Dendritic cell treated with granulocyte-macrophage colony-stimulating factor and Interleukin-4, amounts not matched to agents 40 ng/mL and 50 ng/mL, for 4 days (primary cell): ENCODE results near the gene MTHFD1L.
"Not testable (repeated sequence)": the region's sequence is repeated elsewhere in the genome, so short reads cannot be mapped to it uniquely, and the experiment has no call there.

Source experiments
- H3K27ac Mint-ChIP-seq: one replicate; pipeline ENCODE4 v1.8.0; 2022; ENCODE audit warnings: mild to moderate bottlenecking, mixed read lengths
- H3K27me3 Mint-ChIP-seq: one replicate; pipeline ENCODE4 v1.8.0; 2022; ENCODE audit warnings: mild to moderate bottlenecking, mixed read lengths
- H3K36me3 Mint-ChIP-seq: one replicate; pipeline ENCODE4 v1.8.0; 2022; ENCODE audit warnings: low read depth, mixed read lengths
- H3K4me1 Mint-ChIP-seq: one replicate; pipeline ENCODE4 v1.8.0; 2022; ENCODE audit warnings: low read depth, mixed read lengths
- H3K4me3 Mint-ChIP-seq: one replicate; pipeline ENCODE4 v1.8.0; 2022; ENCODE audit warnings: mild to moderate bottlenecking, moderate library complexity, mixed read lengths
- H3K9me3 Mint-ChIP-seq: one replicate; pipeline ENCODE4 v1.8.0; 2022; ENCODE audit warnings: mixed read lengths
- intact Hi-C: fragments of 100-400 bp; cut with micrococcal nuclease; formaldehyde crosslinking; loops from one replicate; pipeline ENCODE4 v1.15.0; 2022

MTHFD1L gene

GRCh38 chr6:151073701-151074100 lies 208.2 kb downstream of the MTHFD1L start:
- Mint-ChIP-seq H3K4me3 (no peak overlapping the region), H3K4me1 (peaks cover 5% of the 10 kb centered on the region), H3K36me3 (no peaks in the 10 kb centered on the region), H3K27me3 (no peaks in the 10 kb centered on the region), H3K27ac (no peak overlapping the region), H3K9me3 (no peaks in the 10 kb centered on the region)
- intact Hi-C loops: no loop called here

GRCh38 chr6:151075005-151075404 lies 209.5 kb downstream of the MTHFD1L start:
- no peak overlapping the region for H3K27ac Mint-ChIP-seq
- no peaks in the 10 kb centered on the region for H3K9me3 Mint-ChIP-seq
- H3K27me3 Mint-ChIP-seq: no peaks in the 10 kb centered on the region
- intact Hi-C loops: no loop called here
- H3K4me3 Mint-ChIP-seq: no peak overlapping the region
- H3K4me1 Mint-ChIP-seq: peaks cover 5% of the 10 kb centered on the region
- H3K36me3 Mint-ChIP-seq: no peaks in the 10 kb centered on the region

GRCh38 chr6:151075527-151075926 lies 210.0 kb downstream of the MTHFD1L start:
- no peak overlapping the region for H3K4me3 Mint-ChIP-seq
- no peaks in the 10 kb centered on the region for H3K27me3 Mint-ChIP-seq
- H3K36me3 Mint-ChIP-seq: no peaks in the 10 kb centered on the region
- H3K27ac Mint-ChIP-seq: no peak overlapping the region
- intact Hi-C loops: no loop called here
- peaks cover 5% of the 10 kb centered on the region for H3K4me1 Mint-ChIP-seq
- H3K9me3 Mint-ChIP-seq: no peaks in the 10 kb centered on the region

- no peak overlapping the region for H3K27ac Mint-ChIP-seq
- no peaks in the 10 kb centered on the region for H3K9me3 Mint-ChIP-seq
- H3K27me3 Mint-ChIP-seq: no peaks in the 10 kb centered on the region
- H3K4me1 Mint-ChIP-seq: peaks cover 5% of the 10 kb centered on the region
- H3K36me3 Mint-ChIP-seq: no peaks in the 10 kb centered on the region
- no peak overlapping the region for H3K4me3 Mint-ChIP-seq
- intact Hi-C loops: no loop called here
Measured at GRCh38 chr6:151075930-151076555, 210.5 kb downstream of the MTHFD1L start.

GRCh38 chr6:151078655-151079054 lies 213.2 kb downstream of the MTHFD1L start:
- H3K36me3 Mint-ChIP-seq: no peaks in the 10 kb centered on the region
- no peak overlapping the region for H3K27ac Mint-ChIP-seq

GRCh38 chr6:151081656-151082055 lies 216.2 kb downstream of the MTHFD1L start:
- H3K4me1 Mint-ChIP-seq: no peaks in the 10 kb centered on the region
- H3K4me3 Mint-ChIP-seq: no peak overlapping the region
- intact Hi-C loops: no loop called here
- no peaks in the 10 kb centered on the region for H3K27me3 Mint-ChIP-seq
- no peaks in the 10 kb centered on the region for H3K9me3 Mint-ChIP-seq
- no peaks in the 10 kb centered on the region for H3K36me3 Mint-ChIP-seq
- H3K27ac Mint-ChIP-seq: no peak overlapping the region

More at GRCh38 chr6:151078655-151079054, 213.2 kb downstream of the MTHFD1L start:
- Mint-ChIP-seq H3K9me3 (no peaks in the 10 kb centered on the region), H3K4me1 (peaks cover 2% of the 10 kb centered on the region), H3K27me3 (no peaks in the 10 kb centered on the region), H3K4me3 (no peak overlapping the region)
- intact Hi-C loops: no loop called here

GRCh38 chr6:151082079-151082478 lies 216.6 kb downstream of the MTHFD1L start:
- no peaks in the 10 kb centered on the region for H3K27me3 Mint-ChIP-seq
- H3K9me3 Mint-ChIP-seq: no peaks in the 10 kb centered on the region
- intact Hi-C loops: no loop called here
- no peak overlapping the region for H3K4me3 Mint-ChIP-seq
- H3K27ac Mint-ChIP-seq: no peak overlapping the region
- H3K4me1 Mint-ChIP-seq: no peaks in the 10 kb centered on the region
- no peaks in the 10 kb centered on the region for H3K36me3 Mint-ChIP-seq

- Mint-ChIP-seq H3K27ac (no peak overlapping the region), H3K9me3 (no peaks in the 10 kb centered on the region), H3K4me1 (no peaks in the 10 kb centered on the region), H3K36me3 (no peaks in the 10 kb centered on the region), H3K4me3 (no peak overlapping the region), H3K27me3 (no peaks in the 10 kb centered on the region)
- intact Hi-C loops: no loop called here
Measured at GRCh38 chr6:151084275-151084674, 218.8 kb downstream of the MTHFD1L start.

- intact Hi-C loops: not testable (repeated sequence)
Measured at GRCh38 chr6:151087055-151087454, 221.6 kb downstream of the MTHFD1L start.

GRCh38 chr6:151087861-151088598 lies 222.5 kb downstream of the MTHFD1L start:
- H3K36me3 Mint-ChIP-seq: peaks cover 8% of the 10 kb centered on the region
- peaks cover 5% of the 10 kb centered on the region for H3K4me1 Mint-ChIP-seq
- H3K9me3 Mint-ChIP-seq: no peaks in the 10 kb centered on the region
- no peak overlapping the region for H3K27ac Mint-ChIP-seq
- intact Hi-C loops: no loop called here
- no peaks in the 10 kb centered on the region for H3K27me3 Mint-ChIP-seq
- H3K4me3 Mint-ChIP-seq: no peak overlapping the region

More at GRCh38 chr6:151087055-151087454, 221.6 kb downstream of the MTHFD1L start:
- H3K9me3 Mint-ChIP-seq, H3K36me3 Mint-ChIP-seq, H3K27ac Mint-ChIP-seq, H3K4me1 Mint-ChIP-seq, H3K27me3 Mint-ChIP-seq, H3K4me3 Mint-ChIP-seq: not testable (repeated sequence)

- Mint-ChIP-seq H3K4me3 (no peak overlapping the region), H3K4me1 (peaks cover 5% of the 10 kb centered on the region), H3K27ac (no peak overlapping the region), H3K36me3 (peaks cover 14% of the 10 kb centered on the region), H3K9me3 (no peaks in the 10 kb centered on the region), H3K27me3 (no peaks in the 10 kb centered on the region)
- intact Hi-C loops: no loop called here
Measured at GRCh38 chr6:151088599-151088935, 223.1 kb downstream of the MTHFD1L start.

- H3K4me1 Mint-ChIP-seq: peaks cover 5% of the 10 kb centered on the region
- no peak overlapping the region for H3K27ac Mint-ChIP-seq
- no peaks in the 10 kb centered on the region for H3K9me3 Mint-ChIP-seq
- intact Hi-C loops: no loop called here
- peaks cover 18% of the 10 kb centered on the region for H3K36me3 Mint-ChIP-seq
- no peak overlapping the region for H3K4me3 Mint-ChIP-seq
- no peaks in the 10 kb centered on the region for H3K27me3 Mint-ChIP-seq
Measured at GRCh38 chr6:151088963-151089362, 223.5 kb downstream of the MTHFD1L start.

- H3K27ac Mint-ChIP-seq: no peak overlapping the region
- peaks cover 5% of the 10 kb centered on the region for H3K4me1 Mint-ChIP-seq
- H3K27me3 Mint-ChIP-seq: no peaks in the 10 kb centered on the region
- H3K9me3 Mint-ChIP-seq: no peaks in the 10 kb centered on the region
- H3K4me3 Mint-ChIP-seq: no peak overlapping the region
- intact Hi-C loops: no loop called here
- H3K36me3 Mint-ChIP-seq: peaks cover 22% of the 10 kb centered on the region
Measured at GRCh38 chr6:151089978-151090377, 224.5 kb downstream of the MTHFD1L start.

GRCh38 chr6:151091571-151091970 lies 226.1 kb downstream of the MTHFD1L start:
- intact Hi-C loops: no loop called here
- no peaks in the 10 kb centered on the region for H3K9me3 Mint-ChIP-seq
- no peak overlapping the region for H3K4me3 Mint-ChIP-seq
- H3K4me1 Mint-ChIP-seq: peaks cover 5% of the 10 kb centered on the region
- H3K27ac Mint-ChIP-seq: no peak overlapping the region
- peaks cover 22% of the 10 kb centered on the region for H3K36me3 Mint-ChIP-seq
- H3K27me3 Mint-ChIP-seq: no peaks in the 10 kb centered on the region

- intact Hi-C loops: no loop called here
- Mint-ChIP-seq H3K27ac (no peak overlapping the region), H3K9me3 (no peaks in the 10 kb centered on the region)
Measured at GRCh38 chr6:151092591-151092990, 227.1 kb downstream of the MTHFD1L start.

More at GRCh38 chr6:151092591-151092990, 227.1 kb downstream of the MTHFD1L start:
- H3K4me3 Mint-ChIP-seq: no peak overlapping the region
- H3K36me3 Mint-ChIP-seq: peaks cover 22% of the 10 kb centered on the region
- peaks cover 5% of the 10 kb centered on the region for H3K4me1 Mint-ChIP-seq
- no peaks in the 10 kb centered on the region for H3K27me3 Mint-ChIP-seq
